Uterus (tissue), 2 donors: ENCODE data around the gene APBB3.

Experiments
- POLR2A ChIP-seq, 2 donors: fragments of 450-650 bp; IDR thresholded peaks; one replicate each; pipeline ENCODE4 v1.6.1; 2016; ENCODE audit warnings: antibody characterized with exemption in 2 of 2, mild to moderate bottlenecking in 1 of 2, moderate library complexity in 1 of 2
- TF ChIP-seq, protein P1 (sequence below), 4 experiments: fragments of 200-600 bp in 2 of 4; fragments of 450-650 bp in 2 of 4; sonication (generic) in 2 of 4; IDR thresholded peaks; one replicate each; pipeline ENCODE4 v1.5.1; 2016 to 2019; ENCODE audit warnings: antibody characterized with exemption in 4 of 4, mild to moderate bottlenecking in 2 of 4, moderate library complexity in 1 of 4

- TF ChIP-seq, protein P1, sequence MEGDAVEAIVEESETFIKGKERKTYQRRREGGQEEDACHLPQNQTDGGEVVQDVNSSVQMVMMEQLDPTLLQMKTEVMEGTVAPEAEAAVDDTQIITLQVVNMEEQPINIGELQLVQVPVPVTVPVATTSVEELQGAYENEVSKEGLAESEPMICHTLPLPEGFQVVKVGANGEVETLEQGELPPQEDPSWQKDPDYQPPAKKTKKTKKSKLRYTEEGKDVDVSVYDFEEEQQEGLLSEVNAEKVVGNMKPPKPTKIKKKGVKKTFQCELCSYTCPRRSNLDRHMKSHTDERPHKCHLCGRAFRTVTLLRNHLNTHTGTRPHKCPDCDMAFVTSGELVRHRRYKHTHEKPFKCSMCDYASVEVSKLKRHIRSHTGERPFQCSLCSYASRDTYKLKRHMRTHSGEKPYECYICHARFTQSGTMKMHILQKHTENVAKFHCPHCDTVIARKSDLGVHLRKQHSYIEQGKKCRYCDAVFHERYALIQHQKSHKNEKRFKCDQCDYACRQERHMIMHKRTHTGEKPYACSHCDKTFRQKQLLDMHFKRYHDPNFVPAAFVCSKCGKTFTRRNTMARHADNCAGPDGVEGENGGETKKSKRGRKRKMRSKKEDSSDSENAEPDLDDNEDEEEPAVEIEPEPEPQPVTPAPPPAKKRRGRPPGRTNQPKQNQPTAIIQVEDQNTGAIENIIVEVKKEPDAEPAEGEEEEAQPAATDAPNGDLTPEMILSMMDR (IDR thresholded peaks at IDR 0.05) = no peak
- TF ChIP-seq POLR2A (IDR thresholded peaks at IDR 0.05) = no peak
These were observed 27.5 kb upstream of the APBB3 start for GRCh38 chr5:140591747-140592372.
